HepG2 (cell line): ENCODE data around the gene CCBE1. TPM values are rescaled to one million over a fixed set of nuclear protein-coding genes. Genes with fewer than 3 reads are reported as not detected.

Experiments
- ATAC-seq: fragments of 200-7000 bp; cut with Tn5 transposase; 3 replicates; pipeline ENCODE4 v1.9.1; 2020; ENCODE audit warnings: mild to moderate bottlenecking, moderate library complexity
- BruUV-seq: library from RNA; stranded (reverse); fragments of 400-500 nt; replicated peaks from 2 replicates; lab custom pipeline; 2021; lab: Mats Ljungman, UMichigan
- CTCF ChIA-PET: fragments of 300-600 bp; formaldehyde crosslinking; extraction: SDS; loops from one replicate; lab custom pipeline; 2021; ENCODE audit warnings: low total read pairs, inconsistent platforms, low intra/inter-chr PET ratio; lab: Yijun Ruan, JAX
- POLR2A ChIA-PET: fragments of 350-600 bp; sonication (Branson Sonifier 250); formaldehyde crosslinking; loops from one replicate; lab custom pipeline; 2020; ENCODE audit warnings: antibody characterized with exemption, inconsistent platforms; lab: Yijun Ruan, JAX
- DNase-seq: peaks from one replicate; pipeline ENCODE4 v3.0.0-alpha.2; 2015; ENCODE audit warnings: low spot score
- FAIRE-seq: peaks from 3 replicates; lab custom pipeline; 2011; peaks lifted over from hg19 to GRCh38; lab: Jason Lieb, UNC
- H2AFZ ChIP-seq: one replicate; pipeline ENCODE4 v1.6.1; 2011; ENCODE audit warnings: low read length, inconsistent platforms
- H3K27ac ChIP-seq: fragments of 300-600 bp; 3 replicates; pipeline ENCODE4 v1.8.0; 2011; ENCODE audit warnings: mixed run types, mild to moderate bottlenecking, mixed read lengths, low read length, inconsistent platforms; ENCODE audit not compliant: insufficient read depth; ENCODE audit errors: extremely low read length
- H3K27me3 ChIP-seq, 2 experiments: fragments of 200-600 bp in 1 of 2; 2 replicates in 1 of 2; 3 replicates in 1 of 2; pipeline versions ENCODE4 v1.6.0 to v1.8.0; 2011; ENCODE audit warnings: low read length in 2 of 2, mild to moderate bottlenecking in 2 of 2, moderate library complexity in 2 of 2, inconsistent platforms in 1 of 2; ENCODE audit not compliant: insufficient read depth in 2 of 2, control insufficient read depth in 1 of 2
- H3K36me3 ChIP-seq, 2 experiments: fragments of 200-600 bp in 1 of 2; replicated peaks in 1 of 2; 2 replicates in 1 of 2; 3 replicates in 1 of 2; pipeline versions ENCODE4 v1.5.1 to v1.8.0; 2011; ENCODE audit warnings: low read length in 2 of 2, inconsistent platforms in 1 of 2; ENCODE audit not compliant: insufficient read depth in 2 of 2, control insufficient read depth in 1 of 2
- H3K4me1 ChIP-seq: 2 replicates; pipeline ENCODE4 v1.5.1; 2012; ENCODE audit warnings: low read length, inconsistent platforms; ENCODE audit not compliant: insufficient read depth
- H3K4me2 ChIP-seq: 2 replicates; pipeline ENCODE4 v1.6.0; 2011; ENCODE audit warnings: low read depth, low read length, inconsistent platforms
- H3K4me3 ChIP-seq, 3 experiments: fragments of 200-600 bp in 1 of 3; sonication (generic), shearing (Covaris generic) in 1 of 3; replicated peaks in 1 of 3; 2 replicates each; pipeline ENCODE4 v1.5.1; 2011 to 2016; ENCODE audit warnings: low read length in 3 of 3, inconsistent platforms in 2 of 3, low read depth in 2 of 3, mild to moderate bottlenecking in 2 of 3, control low read depth in 1 of 3, mixed read lengths in 1 of 3; ENCODE audit not compliant: insufficient read depth in 1 of 3
- H3K79me2 ChIP-seq: one replicate; pipeline ENCODE4 v1.6.1; 2011; ENCODE audit warnings: low read length, inconsistent platforms; ENCODE audit not compliant: insufficient read depth
- H3K9ac ChIP-seq: 2 replicates; pipeline ENCODE4 v1.6.0; 2011; ENCODE audit warnings: mild to moderate bottlenecking, low read depth, low read length, inconsistent platforms; ENCODE audit not compliant: insufficient read depth
- H3K9me3 ChIP-seq: 2 replicates; pipeline ENCODE4 v1.5.1; 2012; ENCODE audit warnings: mild to moderate bottlenecking, low read length
- H4K20me1 ChIP-seq: 2 replicates; pipeline ENCODE4 v1.6.0; 2011; ENCODE audit warnings: inconsistent platforms, mild to moderate bottlenecking, low read length, moderate library complexity; ENCODE audit not compliant: insufficient read depth
- ETV6 ChIP-seq: sonication (generic); formaldehyde crosslinking; conservative IDR thresholded peaks from 2 replicates; pipeline ENCODE4 v1.4.0; 2020; ENCODE audit warnings: missing genetic modification reagents
- HNRNPH1 ChIP-seq: fragments of 200-400 bp; formaldehyde crosslinking; optimal IDR thresholded peaks from 2 replicates; pipeline ENCODE3; 2017; ENCODE audit warnings: mild to moderate bottlenecking, low read depth, low read length
- MAF1 ChIP-seq: sonication (generic); formaldehyde crosslinking; IDR thresholded peaks from 2 replicates; pipeline ENCODE4 v1.5.0; 2020; ENCODE audit warnings: missing genetic modification reagents, borderline replicate concordance
- MTF2 ChIP-seq: sonication (generic); formaldehyde crosslinking; IDR thresholded peaks from 2 replicates; pipeline ENCODE4 v1.5.0; 2020; ENCODE audit warnings: missing genetic modification reagents, borderline replicate concordance
- POGZ ChIP-seq: sonication (generic); formaldehyde crosslinking; IDR thresholded peaks from 2 replicates; pipeline ENCODE4 v1.4.0; 2020; ENCODE audit warnings: mild to moderate bottlenecking, missing genetic modification reagents
- ZBTB3 ChIP-seq: sonication (generic); formaldehyde crosslinking; IDR thresholded peaks from 2 replicates; pipeline ENCODE4 v1.4.0; 2020; ENCODE audit warnings: low read depth, mild to moderate bottlenecking, moderate library complexity, missing genetic modification reagents, borderline replicate concordance
- ZNF136 ChIP-seq: sonication (generic); formaldehyde crosslinking; IDR thresholded peaks from 2 replicates; pipeline ENCODE4 v1.8.1; 2022; ENCODE audit warnings: low read depth, mild to moderate bottlenecking, moderate library complexity, missing genetic modification reagents
- ZNF407 ChIP-seq: sonication (generic); formaldehyde crosslinking; IDR thresholded peaks from one replicate; pipeline ENCODE4 v1.5.1; 2020; ENCODE audit warnings: mild to moderate bottlenecking, missing genetic modification reagents; ENCODE audit errors: not compliant biosample characterization
- ZSCAN21 ChIP-seq: sonication (generic); formaldehyde crosslinking; IDR thresholded peaks from 2 replicates; pipeline ENCODE4 v1.8.0; 2022; ENCODE audit warnings: mild to moderate bottlenecking, missing genetic modification reagents, moderate library complexity, borderline replicate concordance
- WGBS: methylation state at CpG from one replicate; pipeline ENCODE4 v1.1.6; 2017; ENCODE audit warnings: low lambda C conversion rate; 5-methylcytosine and 5-hydroxymethylcytosine counted together
- in situ Hi-C: cut with HindIII; loops from 2 replicates; pipeline ENCODE4 v1.10.0; 2017; ENCODE audit warnings: low pct_unique_long_range_greater_than_20kb; ENCODE audit not compliant: extremely low pct_ligation_motif_present
- intact Hi-C: fragments of 100-400 bp; cut with micrococcal nuclease; formaldehyde crosslinking; loops from one replicate; pipeline ENCODE4 v1.10.0; 2022; ENCODE audit not compliant: unreplicated experiment
- polyA plus RNA-seq, 8 experiments: library from polyadenylated mRNA; depleted of rRNA in 3 of 8; stranded (reverse) in 7 of 8; unstranded in 1 of 8; fragments of >200 nt; fragmentation: Illumina TruSeq in 4 of 8; extraction: Trizol in 4 of 8; gene quantifications; 2 replicates each; pipeline versions ENCODE4 v1.2.1 to v1.2.3, GENCODE V29; 2011 to 2016; ENCODE audit warnings: low read depth in 4 of 8, missing spikeins in 1 of 8, mixed read lengths in 1 of 8; ENCODE audit not compliant: insufficient read depth in 1 of 8
- total RNA-seq, 5 experiments: library from RNA; depleted of rRNA; stranded (reverse); fragments of >200 nt; fragmentation: Illumina TruSeq; extraction: Trizol; gene quantifications; 2 replicates each; pipeline ENCODE4 v1.2.3, GENCODE V29; 2016; ENCODE audit warnings: low read depth in 1 of 5

CCBE1 gene
- total and polyA plus RNA-seq, 2 of the 13 experiments (the other 11 are each of a cell fraction or from before 2014, with no cell fraction given): not detected

- TF ChIP-seq ZNF407 (CRISPR knock-in tag): no peak
- TF ChIP-seq ETV6: no peak
- TF ChIP-seq MAF1 (CRISPR knock-in tag): no peak
- no peak for TF ChIP-seq HNRNPH1
These were observed 232.7 kb downstream of the CCBE1 start (continued) for GRCh38 chr18:59464486-59464885.

GRCh38 chr18:59461171-59461570 is 236.1 kb downstream of the CCBE1 start:
- ChIA-PET CTCF (no interaction called here), POLR2A (no interaction called here)
- in situ Hi-C loops (loop anchor here (25.0 kb wide), 1 partner anchor 176 kb away; no protein-coding TSS in a partner anchor), intact Hi-C loops (no loop called here)
- H3K27ac ChIP-seq: no peak overlapping the region
- WGBS: 57% methylated on average over 3 of the region's 3 CpGs
- no peaks in the 10 kb centered on the region for H3K79me2 ChIP-seq
- no peak for TF ChIP-seq ZNF136 (CRISPR knock-in tag)
- TF ChIP-seq POGZ: no peak
- no peak for TF ChIP-seq MTF2 (CRISPR knock-in tag)
- no peak for TF ChIP-seq ZBTB3 (CRISPR knock-in tag)
- no peak for TF ChIP-seq ZSCAN21 (CRISPR knock-in tag)
- FAIRE-seq (no peak), DNase-seq (no peak), ATAC-seq (no peak)
- H3K36me3 ChIP-seq: no peaks in the 10 kb centered on the region
- peaks cover 7% of the 10 kb centered on the region; the same call in 1 of the 2 replicates for H3K4me1 ChIP-seq
- no peak overlapping the region for H2AFZ ChIP-seq
- H3K4me3 ChIP-seq: no peak overlapping the region
- BruUV-seq: no TSS peak
- no peak overlapping the region for H3K4me2 ChIP-seq
- peaks cover 1 to 43% of the 10 kb centered on the region in 2 experiments; a peak in 3 of 5 replicates for H3K27me3 ChIP-seq
- H3K9ac ChIP-seq: no peak overlapping the region
- no peaks in the 10 kb centered on the region for H4K20me1 ChIP-seq
- H3K9me3 ChIP-seq: no peaks in the 10 kb centered on the region
